GM19397 (cell line): ENCODE data around the gene CDH20.

Experiments
- ATAC-seq: cut with Tn5 transposase; IDR thresholded peaks from one replicate; pipeline ENCODE4 v1.9.1; 2021; ENCODE audit warnings: mild to moderate bottlenecking, moderate library complexity; ENCODE audit not compliant: unreplicated experiment

Gene CDH20

GRCh38 chr18:61333271-61333745 is at the start of gene CDH20:
Gene CDH20 (plus strand): TSS chr18:61333430.
- ATAC-seq, result no peak

GRCh38 chr18:61284039-61284438 is 49.2 kb upstream of the CDH20 start:
- no peak for ATAC-seq

DNA sequence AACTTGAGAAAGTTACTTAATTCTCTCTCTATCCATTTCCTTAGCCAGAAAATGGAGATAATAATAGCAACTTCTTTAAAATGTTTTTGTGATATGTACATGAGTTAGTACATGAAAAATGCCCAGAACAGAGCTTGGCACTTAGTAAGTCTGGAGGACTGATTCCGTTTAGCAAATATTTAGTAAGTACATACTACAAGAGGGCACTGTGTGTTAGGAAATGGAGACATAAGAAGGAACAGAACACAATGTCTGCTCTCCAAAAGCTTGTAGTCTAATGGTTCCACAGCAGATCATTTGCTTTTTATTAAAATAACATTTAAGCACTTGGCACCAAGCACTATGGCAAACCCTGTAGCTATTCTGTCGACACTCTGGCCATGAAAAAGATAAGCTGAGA is 47.5 kb upstream of the CDH20 start:
- ATAC-seq, result no peak

- no peak for ATAC-seq
Measured at GRCh38 chr18:61286867-61287266, 46.4 kb upstream of the CDH20 start.

- ATAC-seq, result no peak
Measured at GRCh38 chr18:61290616-61291015, 42.6 kb upstream of the CDH20 start.

DNA sequence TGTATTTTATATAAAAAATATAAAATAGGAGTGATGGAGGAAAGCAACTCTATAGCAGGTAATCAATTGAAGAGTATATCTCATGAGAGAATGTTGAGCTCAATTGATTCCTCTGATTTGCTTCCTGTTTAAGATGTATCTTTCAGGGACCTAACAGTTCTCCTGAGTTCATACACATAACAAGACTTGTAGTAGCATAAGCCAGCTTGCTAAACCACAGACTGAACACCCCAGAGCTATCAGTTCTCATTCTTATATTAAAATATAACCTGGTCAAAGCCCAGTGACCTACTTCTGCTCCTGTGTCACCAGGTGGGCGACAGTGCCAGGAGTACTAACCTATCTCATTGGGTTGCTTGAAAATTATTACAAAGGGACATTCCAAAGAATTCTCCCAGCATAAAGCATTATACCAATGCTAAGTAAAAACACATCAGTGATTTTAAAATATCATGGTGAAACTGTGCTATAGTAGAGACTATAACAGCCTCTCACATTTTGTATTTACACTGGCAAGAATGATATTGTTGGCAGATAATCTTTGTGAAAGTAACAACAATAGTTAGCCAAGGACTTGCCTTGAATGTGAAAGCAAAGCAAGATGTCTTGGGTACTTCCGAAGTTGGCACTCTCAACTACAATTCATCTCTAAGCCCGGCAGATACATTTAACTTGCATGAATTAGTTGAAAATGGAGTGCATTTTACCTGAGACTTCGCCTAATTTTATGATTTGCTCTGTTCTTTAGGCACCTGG is 40.8 kb upstream of the CDH20 start:
- no peak for ATAC-seq

- ATAC-seq, result no peak
Measured at GRCh38 chr18:61295153-61295552, 38.1 kb upstream of the CDH20 start.

DNA sequence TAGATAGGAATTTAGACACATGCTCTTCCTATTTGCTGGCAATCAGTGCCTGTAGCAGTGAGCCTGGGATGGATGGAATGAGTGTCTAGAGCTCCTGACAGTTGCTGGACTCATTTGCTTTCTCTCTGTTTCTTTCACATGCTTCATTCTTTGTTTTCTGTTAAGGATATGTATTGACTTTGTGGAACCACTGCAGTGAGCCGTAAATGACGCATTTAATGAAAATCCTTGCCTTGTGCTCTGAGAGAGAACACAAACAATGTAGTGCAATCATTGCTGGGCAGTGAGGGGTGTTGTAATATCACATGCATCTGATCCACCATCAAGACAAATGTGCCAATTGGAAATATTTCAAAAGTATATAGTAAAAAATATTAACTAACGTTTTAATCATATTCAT is 25.2 kb upstream of the CDH20 start:
- no peak for ATAC-seq

DNA sequence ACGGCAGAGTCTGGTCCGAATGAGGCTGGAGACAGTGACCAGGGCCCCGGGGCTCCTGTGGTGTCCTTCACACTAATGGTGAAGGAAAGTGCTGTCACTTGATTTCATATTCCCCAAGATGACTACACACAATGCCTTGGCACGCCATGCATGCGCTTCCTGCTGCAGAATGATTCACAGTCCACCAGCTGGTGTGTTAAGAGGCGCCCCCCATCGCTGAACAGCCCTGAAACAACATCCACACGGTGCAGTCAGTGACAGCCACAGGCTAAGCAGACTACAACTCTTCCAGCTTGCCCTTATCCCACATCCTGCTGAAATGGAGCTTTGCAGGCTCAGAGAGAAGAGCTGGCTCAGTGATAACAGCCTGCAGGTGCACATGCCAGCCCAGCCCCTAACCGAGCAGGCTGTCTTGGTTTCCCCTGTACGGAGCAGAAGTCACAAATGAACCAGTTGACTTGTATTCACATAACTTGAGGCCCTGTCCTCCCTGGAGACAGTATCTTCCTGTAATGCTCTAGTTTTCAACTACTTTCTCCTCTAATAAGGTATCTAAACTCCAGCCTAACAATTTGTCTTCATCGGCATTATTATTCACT is 24.3 kb upstream of the CDH20 start:
- ATAC-seq, result no peak

- ATAC-seq, result peak; percentile 98
Measured at GRCh38 chr18:61322265-61322873, 10.9 kb upstream of the CDH20 start.

- no peak for ATAC-seq
Measured at GRCh38 chr18:61323951-61324350, 9.3 kb upstream of the CDH20 start.

DNA sequence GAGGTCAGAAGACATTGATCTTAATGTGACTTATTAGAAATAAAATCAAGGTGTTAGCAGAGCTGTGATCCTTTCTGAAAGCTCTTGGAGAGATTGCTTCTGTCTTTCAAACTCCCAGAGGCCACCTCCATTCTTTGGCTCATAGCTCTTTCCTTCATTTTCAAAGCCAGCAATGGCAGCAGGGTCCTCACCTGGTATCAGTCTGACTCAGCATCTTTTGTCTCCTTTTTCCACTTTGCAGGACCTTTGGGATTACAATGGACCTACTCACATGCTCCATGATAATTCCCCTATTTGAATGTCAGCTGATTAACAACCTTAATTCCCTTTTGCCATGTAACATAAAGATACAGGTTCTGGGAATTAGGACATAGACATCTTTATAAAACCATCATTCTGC is 6.8 kb upstream of the CDH20 start:
- no peak for ATAC-seq

GRCh38 chr18:61329398-61329797 is 3.8 kb upstream of the CDH20 start:
- no peak for ATAC-seq

GRCh38 chr18:61331051-61331450 is 2.2 kb upstream of the CDH20 start:
- ATAC-seq, result no peak

GRCh38 chr18:61333746-61334490 is 688 bp downstream of the CDH20 start:
- ATAC-seq, result no peak

GRCh38 chr18:61334491-61334850 is 1.2 kb downstream of the CDH20 start:
- ATAC-seq, result no peak

DNA sequence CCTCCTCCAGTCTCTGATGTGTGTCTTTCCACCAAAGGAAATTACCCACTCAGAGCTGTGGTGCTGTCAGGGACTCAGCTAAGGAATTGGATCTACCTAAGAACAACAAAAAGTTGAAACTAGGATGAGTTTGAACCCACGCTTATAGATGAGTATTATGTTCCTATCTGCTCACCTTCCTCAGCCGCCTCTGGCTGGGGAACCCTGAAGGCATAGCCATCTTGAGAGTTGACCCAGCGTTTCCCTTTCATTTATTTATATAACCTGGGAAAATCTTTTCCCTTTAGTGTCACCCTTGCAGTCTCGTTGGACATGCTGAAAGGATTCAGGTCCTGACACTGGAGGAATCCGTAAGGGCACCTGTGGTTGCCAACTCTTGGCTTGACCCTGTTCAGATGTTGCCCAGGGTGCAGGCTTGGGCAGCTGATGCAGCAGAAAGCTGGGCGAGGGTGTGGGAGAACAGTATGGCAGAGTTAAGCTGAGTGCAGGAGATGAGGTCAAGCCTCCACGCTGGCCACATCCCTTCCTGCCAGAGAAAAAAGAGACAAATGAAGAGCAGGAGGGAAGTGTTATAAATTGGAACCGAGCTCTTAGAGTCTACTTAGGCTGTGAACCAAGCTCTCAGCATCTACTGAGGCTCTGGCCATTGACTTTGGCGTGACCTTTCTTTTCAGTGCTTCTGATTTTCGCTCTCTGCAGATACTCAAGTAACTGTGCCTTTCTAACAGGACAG is 1.9 kb downstream of the CDH20 start:
- no peak for ATAC-seq

DNA sequence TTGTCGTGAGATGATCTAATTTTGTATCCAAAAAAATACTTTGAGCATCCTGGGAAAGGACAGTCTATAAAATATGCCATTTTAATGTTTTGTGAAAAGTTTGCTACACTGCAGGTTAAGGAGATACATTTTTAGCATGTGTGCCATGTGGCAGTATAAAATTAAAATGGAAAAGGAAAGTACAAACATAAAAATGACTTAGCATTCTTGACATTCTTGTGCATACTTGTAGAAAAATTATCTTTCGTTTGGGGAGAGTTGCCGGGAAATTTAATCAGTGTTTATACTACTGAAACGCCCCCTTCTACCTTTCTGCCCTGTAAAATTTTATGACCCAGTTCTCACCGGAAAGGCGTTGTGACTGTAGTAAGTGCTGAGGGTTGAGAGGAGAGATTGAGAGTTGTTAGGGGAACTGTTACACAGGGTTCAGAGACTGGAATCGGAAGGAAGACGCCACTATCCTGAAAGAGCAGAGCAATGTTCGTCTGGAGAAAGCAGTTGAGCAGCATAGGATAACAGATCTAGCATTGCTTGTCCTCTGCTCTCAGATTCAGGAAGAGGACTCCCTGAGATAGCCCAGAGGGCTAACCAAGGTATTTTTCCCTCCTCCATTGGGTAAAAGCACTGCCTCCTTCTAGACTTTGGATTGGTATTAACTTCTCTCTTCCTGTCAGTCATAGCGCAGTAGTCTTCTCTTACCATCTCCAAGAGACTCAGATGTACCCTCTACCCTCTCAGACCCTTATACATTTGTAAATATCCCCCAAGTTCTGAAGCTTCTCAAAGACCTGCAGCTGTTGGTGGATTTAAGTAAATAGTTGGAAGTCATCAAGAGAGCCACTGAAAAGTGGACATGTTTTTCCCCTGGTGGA is 2.7 kb downstream of the CDH20 start:
- no peak for ATAC-seq

GRCh38 chr18:61336766-61337165 is 3.5 kb downstream of the CDH20 start:
- ATAC-seq, result no peak

GRCh38 chr18:61337527-61337926 is 4.3 kb downstream of the CDH20 start:
- no peak for ATAC-seq
